ENCODE data around the gene ALCAM.
"Not testable (repeated sequence)": the region's sequence is repeated elsewhere in the genome, so short reads cannot be mapped to it uniquely, and the experiment has no call there.

The ALCAM gene

GRCh38 chr3:105603516-105603915 is 236.8 kb downstream of the ALCAM start:
- DNase-seq = not testable (repeated sequence)

DNA sequence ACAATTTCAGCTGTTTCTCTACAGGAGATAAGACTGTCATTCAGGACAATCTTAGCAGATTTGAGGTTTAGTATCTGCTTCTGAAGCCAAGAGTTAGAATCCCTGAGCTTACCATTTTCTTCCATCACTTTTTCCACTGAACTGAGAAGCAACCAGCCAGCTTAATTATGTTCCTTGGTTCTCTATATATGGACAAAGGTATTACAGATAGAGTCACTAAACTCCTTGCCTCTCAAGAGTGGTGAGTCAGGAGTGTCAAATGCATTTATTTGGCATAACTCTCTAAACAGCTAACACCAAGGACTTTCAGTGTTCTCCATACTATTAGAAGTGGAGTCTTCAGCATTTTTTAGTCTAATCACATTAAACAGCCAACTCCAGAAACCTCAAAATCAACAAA is 239.3 kb downstream of the ALCAM start:
- DNase-seq = no peak

DNA sequence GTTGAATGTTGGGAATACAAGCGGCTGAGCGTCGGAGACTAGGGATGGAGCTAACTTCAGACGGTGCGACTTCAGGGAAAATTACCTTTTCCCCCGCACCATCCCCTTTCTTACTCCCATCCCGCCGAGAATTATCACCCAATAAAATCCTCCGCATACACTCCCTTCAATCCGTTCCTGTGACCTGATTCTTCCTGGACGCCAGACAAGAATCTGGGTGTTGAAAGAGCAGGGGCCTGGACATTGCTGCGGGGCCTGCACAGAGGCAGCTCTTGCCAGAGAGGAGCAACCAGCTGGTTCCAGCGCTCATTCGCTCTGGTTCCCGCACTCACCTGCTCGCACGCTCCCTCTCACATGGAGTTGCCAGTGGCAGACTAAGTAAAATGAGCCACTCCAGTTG is 241.9 kb downstream of the ALCAM start:
- DNase-seq = no peak

GRCh38 chr3:105610473-105610872 is 243.8 kb downstream of the ALCAM start:
- no peak for DNase-seq

GRCh38 chr3:105611304-105612192 is 244.8 kb downstream of the ALCAM start:
- no peak for DNase-seq

DNA sequence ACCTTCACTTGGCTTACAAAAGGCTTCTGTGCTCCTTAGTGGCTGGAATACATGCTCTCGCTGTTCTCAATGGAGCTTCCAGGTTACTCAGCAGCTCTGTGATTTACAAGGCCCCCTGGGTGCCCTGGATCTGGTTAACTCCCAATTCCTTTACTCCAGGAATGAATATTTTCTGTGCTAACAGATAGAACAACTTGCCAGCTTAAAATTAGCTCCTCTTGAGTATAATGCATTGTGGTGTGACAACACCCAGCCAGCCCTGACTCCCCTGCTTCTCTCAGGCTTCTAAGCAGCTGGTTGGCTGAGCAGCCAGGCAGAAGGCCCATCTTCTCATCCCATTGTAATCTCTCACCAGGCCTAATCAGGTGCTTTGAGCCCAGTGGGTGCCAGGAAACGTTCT is 246.4 kb downstream of the ALCAM start:
- DNase-seq = no peak

DNA sequence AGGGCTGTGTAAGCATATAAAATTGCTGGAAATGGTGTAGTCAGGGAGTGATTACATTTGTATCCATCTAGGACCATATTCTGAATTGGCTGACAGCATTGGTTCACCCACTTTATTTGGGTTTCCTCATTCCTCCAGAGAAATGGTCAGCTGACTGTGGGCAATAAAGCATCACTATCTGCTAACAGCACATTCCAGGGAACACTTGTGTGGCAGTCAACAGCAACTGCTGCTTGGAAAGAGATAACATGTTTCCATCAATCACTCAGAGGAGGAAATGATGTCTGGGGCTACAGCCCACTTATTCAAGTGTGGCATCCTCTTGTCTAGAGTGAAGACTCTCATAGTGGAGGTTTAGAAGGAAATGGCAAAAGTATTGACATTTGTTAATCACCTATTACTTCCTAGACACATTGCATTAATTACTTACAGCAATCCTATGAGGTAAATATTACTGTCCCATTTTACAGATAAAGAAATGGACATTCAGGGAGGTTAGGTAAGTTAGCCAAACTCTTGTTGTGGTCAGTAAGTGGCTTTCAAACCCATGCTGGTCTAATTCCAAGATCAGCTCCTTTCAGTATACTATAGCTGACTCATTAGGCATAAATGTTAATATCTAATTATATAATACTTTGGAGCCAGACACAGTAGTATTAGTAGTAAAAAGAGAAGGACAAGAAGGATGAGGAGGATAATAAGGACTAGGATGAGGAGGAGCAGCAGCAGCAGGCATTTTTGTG is 247.8 kb downstream of the ALCAM start:
- DNase-seq = no peak

DNA sequence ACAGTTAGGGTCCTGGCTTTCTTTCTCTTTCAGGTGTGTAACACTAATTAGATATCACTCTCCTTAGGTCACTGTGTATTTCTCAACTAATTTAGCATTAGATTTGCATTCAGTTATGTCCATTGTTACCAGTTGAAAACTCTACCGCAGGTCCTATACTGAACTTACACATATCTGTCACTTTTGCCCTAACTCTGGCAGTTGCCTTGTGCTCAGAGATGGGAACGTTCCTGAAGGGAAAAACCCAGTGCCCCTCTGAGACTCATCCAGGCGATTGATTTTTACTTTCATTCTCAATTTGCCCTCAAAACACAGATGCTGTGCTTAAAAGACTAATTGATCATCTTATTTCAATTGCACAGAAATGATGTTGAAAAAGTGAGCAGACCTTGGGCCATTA is 249.1 kb downstream of the ALCAM start:
- no peak for DNase-seq

DNA sequence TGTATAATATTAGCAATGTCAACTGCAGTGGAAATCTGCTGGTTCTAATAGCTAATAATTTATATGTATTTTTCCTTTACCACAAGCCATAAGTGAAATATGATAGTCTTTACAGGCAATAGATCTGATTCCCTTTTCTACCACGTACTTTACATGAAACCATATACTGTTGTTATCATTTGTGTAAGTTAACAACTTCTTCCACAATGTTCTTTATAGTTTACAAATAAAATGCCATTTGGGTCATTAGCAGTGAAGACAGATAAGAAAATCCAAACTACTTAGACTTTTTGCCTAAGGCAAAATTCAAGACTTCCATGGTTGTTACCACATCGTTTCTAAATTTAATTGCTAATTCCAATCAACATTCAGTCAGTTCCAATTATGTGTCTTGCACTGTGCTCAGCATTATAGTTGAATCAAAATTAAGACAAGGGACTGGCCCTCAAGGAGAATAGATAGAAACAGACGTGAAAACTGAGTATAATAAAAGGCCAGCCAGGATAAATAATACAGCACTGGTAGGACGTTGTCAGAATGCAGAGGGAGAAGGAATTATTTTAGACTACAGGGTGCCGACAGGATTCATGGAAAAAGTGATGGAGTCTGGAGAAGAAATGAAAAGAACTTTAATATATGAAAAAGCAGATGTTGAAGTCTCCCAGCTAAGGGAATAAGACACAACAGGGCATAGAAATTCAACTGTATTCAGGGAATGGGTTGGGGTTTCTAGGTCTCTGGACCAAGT is 249.8 kb downstream of the ALCAM start:
- no peak for DNase-seq

DNA sequence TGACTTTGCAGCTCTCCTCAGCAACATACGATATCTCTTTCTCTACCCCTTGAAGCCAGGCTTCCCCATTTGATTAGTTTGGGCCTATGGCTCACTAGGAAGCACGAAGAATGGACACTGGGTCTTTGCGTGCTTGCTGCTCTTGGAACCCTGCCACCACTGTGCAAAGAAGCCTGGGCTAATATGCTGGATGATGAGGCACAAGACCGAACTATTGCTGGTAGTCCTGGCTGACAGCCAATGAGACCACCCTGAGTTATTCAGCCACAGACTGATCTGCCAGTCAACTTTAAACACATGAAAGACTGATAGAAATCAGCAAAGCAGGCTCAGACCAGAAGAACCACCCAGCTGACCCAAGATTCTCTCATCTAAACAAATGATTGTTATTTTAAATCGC is 251.8 kb downstream of the ALCAM start:
- DNase-seq = no peak

DNA sequence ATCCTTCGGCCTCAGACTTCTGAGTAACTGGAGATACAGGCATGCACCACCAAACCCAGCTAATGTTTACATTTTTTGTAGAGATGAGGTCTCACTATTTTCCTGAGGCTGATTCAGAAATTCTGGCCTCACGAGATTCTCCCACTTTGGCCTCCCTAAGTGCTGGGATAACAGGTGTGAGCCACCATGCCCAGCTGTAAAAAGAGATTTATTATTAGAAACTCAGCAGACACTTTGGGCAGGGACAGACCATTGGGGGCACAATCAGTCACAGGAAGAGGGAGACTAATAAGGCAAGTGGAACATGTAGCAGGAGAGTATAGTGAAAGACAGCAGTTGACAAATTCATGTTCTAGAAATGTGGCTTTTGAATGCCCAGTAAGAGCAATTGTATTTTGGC is 252.9 kb downstream of the ALCAM start:
- no peak for DNase-seq

GRCh38 chr3:105620236-105620635 is 253.5 kb downstream of the ALCAM start:
- DNase-seq = no peak

DNA sequence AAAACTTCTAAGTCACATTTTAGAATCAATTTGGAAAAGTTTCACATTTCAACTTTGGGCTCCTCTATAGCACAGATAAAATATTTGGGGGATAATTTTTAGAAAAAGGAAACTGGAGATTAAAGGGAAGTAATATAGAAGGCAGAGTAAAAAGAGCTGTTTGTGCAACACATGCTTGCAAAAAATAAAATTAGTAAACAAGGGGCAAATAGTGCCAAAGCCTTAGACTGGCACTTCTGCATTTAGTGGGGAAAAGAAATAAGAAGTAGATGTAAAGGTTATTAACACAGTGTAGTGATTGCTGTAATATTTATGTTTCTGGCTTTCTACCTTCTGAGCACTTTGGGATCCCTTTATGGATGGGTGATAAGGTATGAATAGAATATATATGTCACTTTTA is 255.5 kb downstream of the ALCAM start:
- no peak for DNase-seq
